ENCODE measurements around the gene SPDYA. TPM values are rescaled to one million over a fixed set of nuclear protein-coding genes. Genes with fewer than 3 reads are reported as not detected.
A peak's percentile ranks its signal among the peaks of the same experiment; 100 is the strongest.

The SPDYA gene
- total and polyA plus RNA-seq, 2 of the 4 experiments (the other 2 are of a cell fraction), result not detected

GRCh38 chr2:28868611-28869010 lies 58.0 kb downstream of the SPDYA start:
- Histone ChIP-seq H4K5ac (ENCODE audit: low read depth, low read length) (no peak overlapping the region), H3K9me1 (ENCODE audit: insufficient read depth, low read length) (no peaks in the 10 kb centered on the region; the same call in 1 of the 2 replicates), H3K9me3 (ENCODE audit: control insufficient read depth, insufficient read depth, low read length) (no peaks in the 10 kb centered on the region), H2AFZ (replicated peaks; ENCODE audit: low read length, poor library complexity) (no peak overlapping the region), H3K27ac (ENCODE audit: insufficient read depth, low read length) (no peak overlapping the region), H2AK9ac (replicated peaks; ENCODE audit: low read depth, low read length, poor library complexity) (no peak overlapping the region), H4K91ac (ENCODE audit: insufficient read depth, low read depth, low read length) (no peak overlapping the region), H3K9ac (ENCODE audit: low read depth, low read length) (no peak overlapping the region), H3K23ac (ENCODE audit: low read depth, low read length) (no peak overlapping the region), H2BK20ac (ENCODE audit: low read depth, low read length) (no peak overlapping the region), H3K79me1 (ENCODE audit: low read depth in 1 of 2, low read length in 2 of 2) (peaks cover 23 to 42% of the 10 kb centered on the region in 2 experiments), H2AK5ac (ENCODE audit: low read depth, low read length) (no peak overlapping the region), H2BK15ac (ENCODE audit: low read depth, low read length) (no peak overlapping the region), H3K4me3 (ENCODE audit: insufficient read depth, low read depth, low read length) (no peak overlapping the region), H3K4me1 (ENCODE audit: control insufficient read depth, insufficient read depth, low read length) (no peaks in the 10 kb centered on the region), H3K18ac (ENCODE audit: low read depth, low read length) (no peak overlapping the region), H3K56ac (ENCODE audit: extremely low read depth, insufficient read depth, low read length) (no peak overlapping the region), H3K14ac (replicated peaks; ENCODE audit: low read depth, low read length) (no peak overlapping the region), H2BK5ac (ENCODE audit: low read depth, low read length, poor library complexity, severe bottlenecking) (no peak overlapping the region), H3K36me3 (ENCODE audit: control insufficient read depth, insufficient read depth, low read length) (no peaks in the 10 kb centered on the region), H2BK120ac (ENCODE audit: low read depth, low read length) (no peak overlapping the region), H4K20me1 (ENCODE audit: insufficient read depth, low read length) (no peaks in the 10 kb centered on the region; the same call in 1 of the 2 replicates), H3K27me3 (ENCODE audit: control insufficient read depth, insufficient read depth, low read length) (no peaks in the 10 kb centered on the region), H3K4me2 (ENCODE audit: low read depth, low read length) (peak overlapping the region; percentile 57), H4K8ac (ENCODE audit: low read depth in 2 of 2, low read length in 2 of 2) (no peak overlapping the region), H3K4ac (ENCODE audit: low read depth, low read length) (no peak overlapping the region)
- in situ Hi-C loops (cut with MboI; ENCODE audit: low sequenced_read_pairs), result no loop called here
- ChIA-PET CTCF (interaction anchor here (1.1 kb wide), 1 partner anchor 44 kb away, joined by 5 read pairs; no protein-coding TSS in a partner anchor), POLR2A (ENCODE audit: unreplicated experiment) (interaction anchor here (0.7 kb wide), 1 partner anchor 65 kb away, joined by 3 read pairs; no protein-coding TSS in a partner anchor)
- TF ChIP-seq RCOR1 (IDR thresholded peaks at IDR 0.05; ENCODE audit: insufficient replicate concordance, low read length) (no peak), ELK1 (IDR thresholded peaks at IDR 0.05; ENCODE audit: borderline replicate concordance, low read depth, low read length) (no peak), USF2 (IDR thresholded peaks at IDR 0.05; ENCODE audit: low read depth, low read length) (no peak), CTCF (conservative IDR thresholded peaks at IDR 0.05; ENCODE audit: low read depth, low read length) (no peak), RFX5 (IDR thresholded peaks at IDR 0.05; ENCODE audit: low read depth, low read length) (no peak), CHD1 (IDR thresholded peaks at IDR 0.05; ENCODE audit: low read depth, low read length) (no peak), POLR2A (IDR thresholded peaks at IDR 0.05; ENCODE audit: low read depth, low read length) (no peak), FOS (IDR thresholded peaks at IDR 0.05; ENCODE audit: low read depth, low read length) (no peak), MAZ (IDR thresholded peaks at IDR 0.05; ENCODE audit: borderline replicate concordance, low read depth, low read length) (no peak), MAFK (IDR thresholded peaks at IDR 0.05; ENCODE audit: low read depth, low read length) (no peak), NFE2L2 (IDR thresholded peaks at IDR 0.05; ENCODE audit: low read depth, low read length) (no peak), BHLHE40 (IDR thresholded peaks at IDR 0.05; ENCODE audit: low read depth, low read length) (no peak), MXI1 (IDR thresholded peaks at IDR 0.05; ENCODE audit: borderline replicate concordance, low read depth, low read length) (no peak), CEBPB (IDR thresholded peaks at IDR 0.05; ENCODE audit: low read depth, low read length) (no peak), RAD21 (IDR thresholded peaks at IDR 0.05; ENCODE audit: low read length) (no peak), SMC3 (IDR thresholded peaks at IDR 0.05; ENCODE audit: low read depth, low read length) (no peak)
- intact Hi-C loops (cut with micrococcal nuclease), result no loop called here
- ATAC-seq (ENCODE audit: low read depth) (no peak), DNase-seq (no peak)
- dilution Hi-C loops (cut with HindIII; ENCODE audit: low sequenced_read_pairs, unreplicated experiment), result no loop called here
- WGBS, 2 experiments (ENCODE audit: extremely low coverage in 2 of 2, insufficient read length in 1 of 2), result 94% methylated on average over 3 of the region's 12 CpGs; no CpG with 5 or more reads in 1 of the 2 experiments
- no TSS peak for BruUV-seq (replicated peaks)
